Myocyte (in vitro differentiated cells): ENCODE results near the gene ELAVL2. TPM values are rescaled to one million over a fixed set of nuclear protein-coding genes. Genes with fewer than 3 reads are reported as not detected.

Source experiments
- DNase-seq: peaks from one replicate; pipeline ENCODE4 v3.0.0-alpha.2; 2012; ENCODE audit warnings: low read depth
- total RNA-seq: library from RNA; depleted of rRNA; stranded (reverse); fragments of >200 nt; gene quantifications from 2 replicates; pipeline ENCODE4 v1.2.3, GENCODE V29; 2014

The ELAVL2 gene
- total RNA-seq, 1 donor from 2014 or later = 41.8 TPM

DNA sequence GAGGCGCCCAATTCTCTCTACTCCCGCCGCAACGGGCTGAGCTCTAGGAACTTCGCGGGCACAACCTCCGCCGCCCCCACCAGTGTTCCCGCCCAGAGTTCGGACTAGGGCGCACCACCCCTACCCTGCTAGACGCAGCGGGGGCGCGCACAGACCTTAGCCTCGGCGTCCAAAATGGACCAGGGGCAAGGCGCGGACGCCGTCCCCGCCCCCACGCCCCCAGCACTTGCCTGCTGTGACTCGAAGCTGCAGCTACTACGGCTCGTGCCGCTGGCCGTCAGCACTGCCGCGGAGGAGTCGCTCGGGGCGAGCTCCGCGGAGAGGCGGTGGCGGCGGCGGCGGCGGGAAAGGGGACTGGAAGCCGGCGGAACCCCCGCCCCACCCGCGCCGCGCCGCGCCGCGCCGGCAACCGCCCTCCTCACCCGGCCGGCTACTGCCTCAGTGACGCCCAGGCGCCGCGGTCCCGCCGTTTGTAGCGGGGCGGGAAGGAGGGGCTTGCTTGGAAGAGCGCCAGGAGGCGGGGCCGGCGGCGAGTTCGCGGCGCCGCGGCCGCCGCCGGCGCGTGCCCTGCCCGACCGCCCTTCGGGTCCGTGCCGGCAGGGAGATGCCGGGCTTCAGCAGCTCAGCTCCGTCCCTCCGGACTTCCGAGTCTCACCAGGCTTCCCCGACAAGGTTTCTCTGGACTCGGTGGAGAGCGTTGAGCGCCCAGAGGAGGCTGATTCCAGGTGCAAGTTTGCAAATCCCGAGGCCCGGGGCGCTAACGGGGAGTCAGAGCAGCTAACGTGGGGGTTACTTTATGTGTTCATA is 4.5 kb downstream of the ELAVL2 start:
- peak; percentile 56 for DNase-seq

DNA sequence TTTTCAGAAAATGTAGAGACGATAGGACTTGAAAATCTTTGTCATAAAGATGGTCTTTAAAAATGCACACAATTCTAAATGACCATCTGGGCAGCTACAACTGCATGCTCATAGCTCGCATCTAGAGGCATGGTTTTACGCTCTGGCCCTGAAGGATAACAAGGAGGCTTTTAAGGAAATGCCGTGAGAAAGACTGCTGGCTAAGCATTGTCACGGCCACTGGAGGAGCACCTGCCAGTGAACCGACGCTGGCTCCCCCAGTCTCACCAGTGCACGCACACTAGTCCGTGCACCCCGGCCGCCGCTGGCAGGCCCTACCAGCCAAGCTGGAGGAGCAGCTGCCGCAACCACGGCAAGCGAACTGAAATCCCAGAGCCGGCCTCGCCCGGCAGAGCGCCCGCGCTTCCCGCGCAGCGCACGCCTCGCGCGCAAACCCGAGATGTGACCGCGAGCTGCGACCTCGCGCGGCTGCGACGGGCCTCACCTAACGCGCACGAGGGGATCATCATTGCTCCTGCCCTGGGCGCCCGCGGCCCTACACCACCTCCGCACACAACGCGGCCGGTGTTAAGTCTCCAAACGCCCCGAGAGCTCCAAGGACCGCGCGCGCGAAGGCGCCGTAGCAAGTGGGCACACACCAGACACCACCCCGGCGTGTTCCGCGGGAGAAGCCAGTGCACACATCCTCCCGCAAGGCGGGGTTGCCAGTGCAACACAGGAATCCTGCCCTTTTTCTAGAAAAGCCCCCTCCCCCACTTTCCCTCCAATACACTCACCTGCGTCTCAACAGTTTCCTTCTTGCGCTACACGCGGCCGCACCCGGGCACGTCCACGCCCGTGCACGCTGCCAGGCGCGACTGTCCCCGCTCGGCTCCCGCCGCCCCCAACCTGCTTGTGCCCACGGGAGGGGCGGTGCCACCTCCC is 5.3 kb downstream of the ELAVL2 start:
- DNase-seq = peak; percentile 35

DNA sequence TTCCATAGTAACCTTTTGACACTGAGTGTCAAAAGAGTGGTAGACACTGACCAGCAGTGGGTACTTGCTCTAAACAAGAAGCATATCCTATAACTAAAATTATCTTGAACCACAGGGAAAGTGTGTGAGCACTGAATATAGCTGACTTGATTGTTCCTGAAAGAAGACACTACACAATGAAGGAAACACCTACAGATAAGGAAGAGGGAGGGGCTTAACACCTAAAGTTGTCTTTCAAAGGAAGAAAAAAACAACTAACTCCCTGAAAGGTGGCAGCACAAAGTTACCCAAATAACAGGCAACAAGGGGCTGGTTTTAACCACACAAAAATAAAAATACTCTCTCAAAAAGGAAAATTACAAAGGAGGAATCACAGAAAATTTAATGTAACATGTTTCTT is 6.6 kb downstream of the ELAVL2 start:
- DNase-seq = no peak

DNA sequence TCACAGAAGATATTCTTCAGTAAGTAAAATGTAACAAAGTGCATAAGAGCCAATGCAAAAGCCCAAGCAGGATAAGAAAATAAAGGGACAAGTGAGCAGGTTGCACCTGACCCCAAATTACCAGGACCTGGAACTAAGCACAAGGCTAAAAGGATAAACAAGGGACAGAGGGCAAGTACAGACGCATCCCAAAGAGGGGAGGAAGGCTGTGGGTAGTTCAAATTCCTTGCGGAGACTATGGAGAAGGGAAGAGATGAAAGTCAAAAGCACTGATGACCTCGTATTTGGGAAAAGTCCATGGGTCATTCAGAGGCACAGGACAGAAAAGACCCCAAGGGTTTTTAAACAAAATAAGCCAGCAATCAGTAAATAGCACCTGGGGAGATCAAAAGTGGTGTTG is 11.8 kb downstream of the ELAVL2 start:
- DNase-seq = no peak

DNA sequence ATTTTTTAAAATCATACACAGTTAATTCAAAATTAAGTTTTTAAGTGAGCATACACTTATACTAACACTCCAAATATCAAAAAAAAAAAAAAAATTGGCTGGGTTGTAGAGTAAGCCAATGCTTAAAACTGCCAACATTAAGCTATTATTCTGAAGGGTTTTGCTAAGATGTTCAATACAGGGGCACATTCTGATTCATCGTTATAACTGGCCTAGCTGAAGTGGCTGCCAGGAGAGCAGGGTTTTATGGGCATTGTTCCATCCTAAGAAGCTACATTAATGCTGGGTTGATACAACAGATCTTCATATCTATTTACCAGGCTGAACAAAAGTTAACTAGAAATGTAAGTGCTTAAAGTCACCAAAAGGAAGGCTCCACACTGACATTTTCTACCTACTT is 13.4 kb downstream of the ELAVL2 start:
- no peak for DNase-seq

DNA sequence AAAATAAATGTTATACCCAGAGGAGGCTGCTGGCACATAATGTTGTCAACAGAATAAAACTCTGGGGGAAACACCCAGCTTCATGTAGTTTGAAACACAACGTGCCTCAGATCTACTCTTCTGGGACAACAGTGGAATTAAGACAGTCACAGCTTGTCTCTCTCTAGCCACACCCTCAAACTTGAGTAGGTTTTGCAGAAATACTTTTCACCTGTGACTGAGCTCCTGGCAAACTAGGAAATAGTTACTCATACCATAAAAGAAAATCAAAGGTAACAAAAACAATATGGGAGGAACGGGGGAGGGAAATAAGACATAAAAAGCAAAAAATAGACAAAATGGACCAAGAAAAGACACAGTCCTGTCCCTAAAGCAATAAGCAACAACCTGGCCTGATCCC is 14.4 kb downstream of the ELAVL2 start:
- DNase-seq = no peak

DNA sequence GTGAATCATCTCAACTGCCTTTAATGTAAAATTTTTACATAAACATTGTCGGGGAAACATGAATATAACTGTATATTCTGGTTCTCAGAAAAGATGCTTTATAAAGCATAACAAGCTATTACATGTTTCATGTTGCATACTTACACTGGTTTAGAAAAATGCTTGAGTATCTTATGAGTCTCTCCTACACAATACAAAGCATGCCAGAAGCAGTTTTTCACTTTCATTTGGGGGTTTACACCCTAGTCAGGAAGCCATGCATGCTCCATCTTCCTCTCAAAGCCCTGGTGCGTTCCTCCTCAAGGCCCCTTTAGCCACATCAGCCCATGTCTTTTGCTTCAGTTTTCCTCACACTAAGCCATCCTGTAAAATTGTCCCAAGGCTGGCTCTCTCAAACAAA is 22.8 kb downstream of the ELAVL2 start:
- DNase-seq = no peak

DNA sequence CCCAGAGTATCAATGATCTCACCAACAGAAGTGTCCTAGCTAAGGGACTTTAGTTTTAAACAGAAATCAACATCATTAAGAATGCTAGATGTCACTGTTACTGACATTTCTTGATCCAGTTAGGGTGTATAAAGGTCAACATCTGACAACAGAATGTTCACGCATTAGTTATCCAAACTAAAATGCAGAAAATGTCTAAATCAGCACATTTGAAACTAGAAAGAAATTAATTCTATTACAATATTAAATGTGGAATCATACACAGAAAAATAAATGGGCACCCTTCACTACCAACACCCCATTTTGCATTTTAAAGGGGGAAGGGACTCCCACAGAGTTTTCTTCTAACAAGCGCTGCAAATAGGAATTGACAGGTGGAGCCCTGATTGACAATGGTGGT is 24.5 kb downstream of the ELAVL2 start:
- no peak for DNase-seq

DNA sequence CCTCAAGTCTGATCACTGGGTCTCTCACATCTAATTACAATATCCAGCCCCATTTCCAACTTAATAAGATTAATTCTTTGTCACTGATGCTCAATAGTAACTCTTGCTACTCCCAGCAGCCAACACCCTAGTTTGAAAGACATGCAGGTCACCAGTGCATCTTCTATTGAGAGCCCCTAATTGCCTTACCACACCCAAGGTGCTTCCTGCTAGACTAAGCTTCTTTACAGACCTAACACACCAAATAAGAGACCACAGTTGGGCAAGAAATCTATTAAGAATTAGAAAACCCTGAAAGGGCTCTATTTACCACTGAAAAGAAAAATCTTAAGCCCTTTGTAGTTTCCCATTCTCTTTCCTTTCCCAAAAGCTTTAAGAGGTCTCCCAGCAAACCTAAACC is 26.5 kb downstream of the ELAVL2 start:
- DNase-seq = no peak

DNA sequence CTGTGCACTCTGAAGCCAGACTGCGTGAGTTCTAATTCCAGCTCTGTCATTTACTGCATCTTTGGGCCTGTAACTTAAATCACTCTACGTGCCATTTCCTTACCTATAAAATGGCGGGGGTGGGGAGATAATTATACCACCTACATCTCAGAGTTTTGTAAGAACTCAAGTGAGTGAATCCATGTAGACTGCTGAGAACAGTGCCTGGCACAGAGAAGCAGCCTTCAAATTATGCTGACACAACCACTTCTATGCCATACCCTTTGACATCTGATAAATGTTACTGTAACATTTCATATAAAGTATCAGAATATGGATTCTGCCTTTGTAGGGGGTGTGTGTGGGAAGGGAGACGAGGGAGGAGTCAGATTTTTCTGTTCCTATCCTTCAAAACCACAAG is 27.7 kb downstream of the ELAVL2 start:
- DNase-seq = no peak

DNA sequence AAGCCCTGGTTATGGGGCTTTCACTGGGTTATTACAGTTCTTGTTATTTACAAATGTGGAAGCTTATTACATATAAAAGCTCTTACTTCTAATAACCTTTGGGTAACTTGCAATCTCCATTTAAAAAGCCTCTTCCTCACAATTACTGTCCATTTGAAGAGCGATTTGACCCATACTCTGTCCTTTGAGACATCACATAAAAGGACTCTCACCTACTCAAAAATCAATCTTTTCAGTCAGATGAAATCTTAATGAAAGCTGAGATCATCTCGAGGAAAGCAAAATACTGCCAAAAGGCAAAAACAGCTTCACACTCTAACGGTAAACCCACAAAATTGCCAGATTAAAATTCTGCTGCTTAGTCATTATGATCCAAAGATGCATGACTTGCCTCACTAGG is 29.8 kb downstream of the ELAVL2 start:
- DNase-seq = no peak

DNA sequence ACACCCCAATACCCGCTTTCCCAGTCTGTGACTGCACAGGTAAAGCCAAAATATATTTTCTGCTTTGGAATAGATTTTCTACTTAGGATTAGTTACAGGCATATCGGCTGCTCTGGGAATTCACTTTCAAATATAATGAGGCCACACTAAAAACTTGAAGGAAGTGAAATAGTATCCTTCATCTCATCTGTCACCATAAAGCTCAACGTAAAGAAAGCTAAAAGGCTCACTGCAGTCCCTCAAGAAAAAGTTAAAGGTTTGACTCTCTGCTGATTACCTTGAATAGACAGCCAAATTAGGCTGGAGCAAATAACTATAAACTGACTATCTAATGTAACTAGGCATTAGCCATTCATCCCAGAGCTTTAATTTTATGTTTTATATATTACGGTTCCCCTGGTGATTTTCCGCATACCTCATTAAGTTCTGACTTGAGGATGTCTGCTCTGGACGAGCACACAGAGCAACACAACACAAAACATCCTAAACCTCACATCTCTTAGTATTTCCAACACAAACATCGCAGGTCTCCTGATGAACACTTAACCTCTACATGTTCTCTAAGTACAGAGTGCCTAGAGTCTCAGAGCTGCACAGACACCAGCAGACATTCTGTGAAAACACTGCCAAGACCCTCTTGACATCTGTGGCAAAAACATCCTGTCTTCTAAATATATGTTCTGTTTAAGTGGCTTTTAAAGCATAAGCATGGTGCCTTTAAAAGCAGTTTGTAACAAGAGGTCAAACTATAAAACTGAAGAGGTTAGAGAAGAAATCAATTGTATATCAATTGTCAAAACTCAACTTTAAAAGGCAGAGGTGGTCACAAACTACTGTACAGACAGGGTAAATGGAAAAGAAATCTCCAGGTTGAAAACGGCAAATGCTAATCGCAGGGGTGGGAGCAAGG is 35.4 kb downstream of the ELAVL2 start:
- DNase-seq = no peak

DNA sequence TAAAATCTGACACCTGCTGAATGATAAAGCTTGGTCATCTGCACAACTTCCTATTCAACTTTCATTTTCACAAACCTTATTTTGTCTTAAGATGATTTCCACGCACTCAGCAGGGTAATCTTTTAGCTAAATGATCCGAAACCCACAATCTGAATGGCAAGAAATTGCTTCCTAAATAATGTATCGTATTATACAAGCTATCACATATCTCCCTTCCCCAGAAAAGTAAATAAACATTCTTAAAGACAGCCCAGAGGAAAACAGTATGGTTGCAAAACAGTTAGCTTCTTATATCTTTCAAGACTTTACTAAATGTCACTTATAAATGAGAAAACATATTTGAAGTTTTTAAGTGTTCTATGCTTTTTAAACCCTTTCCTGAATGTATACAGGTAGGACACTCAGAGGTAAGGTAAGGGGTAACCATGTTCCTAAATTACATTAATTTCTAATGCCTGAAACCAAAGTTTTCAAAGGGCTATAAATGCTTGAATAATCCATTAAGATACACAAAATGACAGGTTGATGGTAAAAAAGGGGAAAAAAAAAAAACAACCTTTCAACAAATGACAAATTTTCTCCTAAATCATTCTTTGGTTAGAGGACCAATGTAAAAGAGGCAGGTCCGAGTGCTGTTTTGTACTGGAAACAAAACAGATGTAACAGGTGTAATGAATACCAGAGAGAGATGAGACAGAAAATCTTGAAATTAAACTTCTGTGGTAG is 36.3 kb downstream of the ELAVL2 start:
- DNase-seq = no peak

DNA sequence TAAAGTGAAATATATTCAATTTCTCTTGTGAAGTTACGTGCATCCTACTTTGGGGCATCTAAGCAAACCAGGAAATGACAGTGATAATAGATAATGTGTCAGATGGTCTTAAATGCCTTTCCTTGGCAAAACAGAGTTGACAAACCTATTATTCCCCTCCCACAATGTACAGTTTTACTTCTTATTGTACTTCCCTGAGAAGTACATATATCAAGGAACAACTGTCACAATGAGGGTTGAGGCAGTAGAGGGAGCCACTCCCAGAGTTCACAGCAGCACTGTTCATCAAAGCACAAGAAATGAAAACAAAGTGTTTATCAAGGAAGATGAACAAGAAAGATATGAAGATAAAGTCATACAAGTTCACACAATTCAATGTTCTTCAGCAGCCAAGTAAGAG is 41.1 kb downstream of the ELAVL2 start:
- DNase-seq = no peak

DNA sequence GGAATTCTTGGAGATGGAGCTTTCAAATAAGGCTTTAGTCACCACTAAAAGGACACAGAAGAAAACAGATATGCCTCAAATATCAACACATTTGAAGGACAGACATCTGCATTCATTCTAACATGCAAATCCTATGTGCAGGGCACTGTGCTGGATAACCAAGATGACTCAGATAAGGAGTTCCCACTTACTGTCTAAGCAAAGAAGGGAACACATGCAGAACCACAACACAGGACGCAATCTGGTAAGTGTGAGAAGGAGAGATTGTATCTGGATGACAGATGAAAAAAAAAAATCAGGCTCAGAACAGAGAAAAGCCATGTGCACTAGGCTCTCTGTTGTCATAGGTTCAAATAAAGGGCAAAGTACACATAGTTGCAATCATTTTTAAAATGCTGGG is 42.5 kb downstream of the ELAVL2 start:
- DNase-seq = no peak

DNA sequence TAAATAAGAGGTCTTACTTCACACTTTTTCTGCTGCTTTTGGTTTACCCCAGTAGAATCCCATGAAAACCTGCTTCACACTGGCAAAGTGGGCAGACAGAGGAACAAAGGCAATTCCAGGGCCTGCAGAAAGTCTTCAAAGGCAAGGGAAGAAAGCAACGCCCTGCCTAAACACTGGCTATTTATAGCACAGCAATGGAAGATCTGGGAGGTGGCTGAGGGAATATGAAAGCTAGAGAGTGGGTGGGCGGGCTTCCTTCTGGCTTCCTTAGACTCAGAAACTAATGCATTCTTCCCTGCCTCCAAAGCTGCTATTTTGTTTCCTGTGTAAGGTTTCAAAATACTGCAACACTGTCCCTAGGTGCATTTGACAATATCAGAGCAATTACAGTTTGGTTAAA is 46.8 kb downstream of the ELAVL2 start:
- peak; percentile 64 for DNase-seq

DNA sequence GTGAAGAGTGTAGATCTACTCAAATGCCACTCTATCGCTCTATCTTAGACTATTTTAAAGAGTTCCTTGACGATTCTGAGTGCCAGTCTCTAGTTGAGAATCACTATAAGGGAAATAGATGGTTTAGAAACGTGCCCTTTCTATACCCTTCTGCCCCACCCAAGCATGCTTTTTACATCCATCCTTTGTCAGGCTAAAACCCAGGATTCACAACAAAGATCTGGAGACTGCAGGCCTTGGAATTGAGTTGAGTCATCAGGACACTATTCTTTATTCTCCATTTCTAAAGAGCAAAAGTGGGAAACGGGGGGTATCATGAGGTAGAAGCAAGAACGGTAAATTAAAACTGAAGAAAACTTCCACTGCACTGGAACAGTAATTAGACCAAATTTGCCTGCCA is 48.7 kb downstream of the ELAVL2 start:
- no peak for DNase-seq

DNA sequence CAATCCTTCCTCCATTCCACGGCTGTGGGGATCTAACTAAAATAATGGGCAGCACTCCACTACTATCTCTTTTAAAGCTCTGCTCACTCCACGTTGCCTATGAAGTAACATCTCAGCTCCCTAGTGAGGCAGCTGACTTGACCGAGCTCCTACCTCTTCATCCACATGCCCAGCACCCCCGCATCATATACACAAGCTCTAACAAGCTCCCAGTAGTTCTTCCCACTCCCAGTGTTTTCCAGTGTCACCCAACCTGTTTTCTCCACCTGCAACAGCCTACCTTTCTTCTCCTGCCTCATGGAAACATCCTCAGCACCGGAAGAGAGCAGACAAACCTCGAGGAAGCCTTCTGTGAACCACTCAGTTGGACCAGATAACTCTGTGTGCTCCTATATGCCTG is 50.5 kb downstream of the ELAVL2 start:
- no peak for DNase-seq

DNA sequence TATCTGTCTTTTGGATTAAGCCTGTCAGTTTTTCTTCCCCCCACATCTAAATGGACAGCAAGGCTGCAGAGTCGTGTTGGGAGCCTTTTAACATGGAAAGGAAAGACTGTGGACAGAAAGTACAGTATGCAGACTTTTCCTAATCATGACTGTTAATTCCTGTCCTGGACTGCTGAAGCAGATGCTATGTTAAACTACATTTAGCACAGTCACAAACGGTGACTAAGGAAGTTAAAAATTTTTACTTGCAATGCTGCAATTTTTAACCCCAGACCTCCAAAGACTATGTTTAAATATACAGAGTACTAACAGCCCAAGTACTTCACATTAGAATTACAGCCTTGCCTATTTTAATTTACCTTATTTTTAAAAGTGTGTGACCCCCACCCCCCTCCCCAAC is 51.8 kb downstream of the ELAVL2 start:
- peak; percentile 39 for DNase-seq

DNA sequence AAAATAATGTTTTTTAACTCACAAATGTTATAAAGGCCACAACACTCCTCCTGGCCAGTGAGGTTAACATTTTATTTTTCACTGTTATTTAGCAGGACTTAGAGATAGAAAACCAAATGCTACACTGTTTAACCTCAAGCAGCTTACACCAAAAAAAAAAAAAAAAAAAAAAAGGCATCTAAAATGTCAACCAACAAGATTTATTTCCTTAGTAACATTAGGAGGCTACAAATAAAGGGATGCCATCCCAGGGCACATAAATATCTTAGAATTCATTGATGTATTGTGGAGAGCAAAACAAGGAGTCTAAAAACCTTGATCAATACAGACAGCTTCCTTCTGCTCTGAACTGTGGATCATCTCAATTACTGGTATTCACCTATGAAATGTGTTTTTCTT is 53.7 kb downstream of the ELAVL2 start:
- no peak for DNase-seq
